A549 (cell line): ENCODE measurements around the gene EXOSC7. TPM values are rescaled to one million over a fixed set of nuclear protein-coding genes. Genes with fewer than 3 reads are reported as not detected.

ENCODE experiments used
- ATAC-seq, 2 experiments: fragments of 200-7000 bp in 1 of 2; fragments of >200 bp in 1 of 2; cut with Nextera tagmentation in 1 of 2; cut with Tn5 transposase in 1 of 2; 3 replicates each; pipeline versions ENCODE4 v1.8.0 to v1.9.1; 2018 to 2020; ENCODE audit warnings: mild to moderate bottlenecking in 1 of 2, moderate library complexity in 1 of 2
- CTCF ChIA-PET: fragments of 300-600 bp; sonication (Branson Sonifier 250); formaldehyde crosslinking; extraction: SDS; loops from one replicate; lab custom pipeline; 2021; ENCODE audit warnings: antibody characterized with exemption, inconsistent platforms; lab: Yijun Ruan, JAX
- POLR2A ChIA-PET: fragments of 350-600 bp; formaldehyde crosslinking; extraction: SDS; loops from one replicate; lab custom pipeline; 2021; ENCODE audit warnings: antibody characterized with exemption, inconsistent platforms; lab: Yijun Ruan, JAX
- DNase-seq, 2 experiments: peaks; one replicate each; pipeline versions ENCODE4 v3.0.0 to v3.0.0-alpha.2; 2011 to 2016; ENCODE audit warnings: low read depth in 1 of 2, low spot score in 1 of 2
- FAIRE-seq: peaks from 2 replicates; lab custom pipeline; 2011; peaks lifted over from hg19 to GRCh38; lab: Jason Lieb, UNC
- H3K27ac ChIP-seq, 2 experiments: fragments of >200 bp; sonication (Bioruptor Twin); formaldehyde crosslinking; 3 replicates each; pipeline ENCODE4 v1.5.1; 2016 to 2017
- H3K4me1 ChIP-seq: fragments of >200 bp; sonication (Bioruptor Twin); formaldehyde crosslinking; 3 replicates; pipeline ENCODE4 v1.6.1; 2016
- H3K4me2 ChIP-seq: fragments of >200 bp; sonication (Bioruptor Twin); formaldehyde crosslinking; 3 replicates; pipeline ENCODE4 v1.6.1; 2016
- H3K4me3 ChIP-seq: fragments of >200 bp; sonication (Bioruptor Twin); formaldehyde crosslinking; 3 replicates; pipeline ENCODE4 v1.5.1; 2016
- H3K9me3 ChIP-seq: fragments of >200 bp; sonication (Bioruptor Twin); formaldehyde crosslinking; 3 replicates; pipeline ENCODE4 v1.6.1; 2016
- BHLHE40 ChIP-seq: IDR thresholded peaks from 2 replicates; pipeline ENCODE4 v1.6.1; 2012; ENCODE audit warnings: low read depth, low read length, inconsistent platforms
- CHD4 ChIP-seq: fragments of 200-600 bp; sonication (generic); IDR thresholded peaks from 2 replicates; pipeline ENCODE4 v1.6.1; 2016; ENCODE audit warnings: antibody characterized with exemption, mild to moderate bottlenecking, borderline replicate concordance
- EHF ChIP-seq: fragments of 250-450 bp; sonication (Bioruptor Pico); IDR thresholded peaks from 2 replicates; pipeline ENCODE4 v1.5.0; 2020; ENCODE audit warnings: mild to moderate bottlenecking
- HDAC2 ChIP-seq: fragments of 200-600 bp; sonication (generic); IDR thresholded peaks from 2 replicates; pipeline ENCODE4 v1.6.1; 2016
- JUN ChIP-seq, 2 experiments: fragments of >200 bp; sonication (Bioruptor Twin); formaldehyde crosslinking; IDR thresholded peaks; 2 replicates in 1 of 2; 3 replicates in 1 of 2; pipeline ENCODE4 v1.6.1; 2016 to 2017
- MAFK ChIP-seq: fragments of 450-650 bp; IDR thresholded peaks from 2 replicates; pipeline ENCODE4 v1.6.1; 2014; ENCODE audit not compliant: partially characterized antibody
- NFE2L2 ChIP-seq: fragments of 150-350 bp; conservative IDR thresholded peaks from 2 replicates; pipeline ENCODE4 v1.6.1; 2014; ENCODE audit warnings: low read length
- NPAS2 ChIP-seq: fragments of 250-450 bp; sonication (Bioruptor Pico); IDR thresholded peaks from 2 replicates; pipeline ENCODE4 v1.8.0; 2022; ENCODE audit warnings: mild to moderate bottlenecking, moderate library complexity, borderline replicate concordance
- PHF8 ChIP-seq: fragments of 200-600 bp; sonication (generic); IDR thresholded peaks from 2 replicates; pipeline ENCODE4 v1.6.1; 2016; ENCODE audit warnings: low read depth, mild to moderate bottlenecking, antibody characterized with exemption, moderate library complexity, borderline replicate concordance
- POLR2AphosphoS2 ChIP-seq: conservative IDR thresholded peaks from 2 replicates; pipeline ENCODE4 v1.6.1; 2012; ENCODE audit warnings: low read length, improper control_type of control experiment, inconsistent platforms
- RAD21 ChIP-seq, 2 experiments: fragments of >200 bp in 1 of 2; sonication (Bioruptor Twin) in 1 of 2; formaldehyde crosslinking in 1 of 2; IDR thresholded peaks in 1 of 2; conservative IDR thresholded peaks in 1 of 2; 2 replicates in 1 of 2; 3 replicates in 1 of 2; pipeline ENCODE4 v1.6.1; 2012 to 2018; ENCODE audit warnings: inconsistent platforms in 1 of 2
- RCOR1 ChIP-seq: fragments of 150-350 bp; IDR thresholded peaks from 2 replicates; pipeline ENCODE4 v1.6.1; 2014; ENCODE audit warnings: antibody characterized with exemption, low read length, low read depth
- RNF2 ChIP-seq: fragments of 200-600 bp; sonication (generic); IDR thresholded peaks from 2 replicates; pipeline ENCODE4 v1.6.1; 2016; ENCODE audit warnings: low read depth, mild to moderate bottlenecking, antibody characterized with exemption, moderate library complexity, borderline replicate concordance
- SMC3 ChIP-seq: fragments of >200 bp; sonication (Bioruptor Twin); formaldehyde crosslinking; IDR thresholded peaks from 3 replicates; pipeline ENCODE4 v1.6.1; 2018; ENCODE audit warnings: inconsistent platforms
- SREBF2 ChIP-seq: fragments of 450-650 bp; IDR thresholded peaks from 2 replicates; pipeline ENCODE4 v1.6.1; 2014; ENCODE audit warnings: mild to moderate bottlenecking, moderate library complexity
- WGBS: methylation state at CpG from one replicate; pipeline ENCODE4 v1.1.6; 2017; ENCODE audit errors: missing lambda C conversion rate; 5-methylcytosine and 5-hydroxymethylcytosine counted together
- polyA plus RNA-seq, 4 experiments: library from polyadenylated mRNA; depleted of rRNA in 3 of 4; stranded (reverse); fragments of >200 nt; fragmentation: RNase III in 1 of 4; extraction: RNeasy Plus Mini Kit Qiagen cat#74134 plus additional on column Dnase treatment in 1 of 4; gene quantifications; 2 replicates in 3 of 4; 3 replicates in 1 of 4; pipeline ENCODE4 v1.2.3, GENCODE V29; 2011 to 2017
- TF ChIP-seq, protein P1 (sequence below): fragments of >200 bp; sonication (Bioruptor Twin); formaldehyde crosslinking; IDR thresholded peaks from 3 replicates; pipeline ENCODE4 v1.5.1; 2016
- TF ChIP-seq, protein P2 (sequence below): IDR thresholded peaks from 2 replicates; pipeline ENCODE4 v1.6.1; 2012
- TF ChIP-seq, protein P3 (sequence below): fragments of >200 bp; sonication (Bioruptor Twin); formaldehyde crosslinking; IDR thresholded peaks from 2 replicates; pipeline ENCODE4 v1.6.1; 2016
- TF ChIP-seq, protein P4 (sequence below): fragments of 450-650 bp; IDR thresholded peaks from 2 replicates; pipeline ENCODE4 v1.6.1; 2014; ENCODE audit warnings: antibody characterized with exemption
- TF ChIP-seq, protein P5 (sequence below): fragments of 250-450 bp; sonication (Bioruptor Pico); IDR thresholded peaks from 2 replicates; pipeline ENCODE4 v1.5.0; 2021; ENCODE audit warnings: mild to moderate bottlenecking, moderate library complexity, borderline replicate concordance
- TF ChIP-seq, protein P6 (sequence below): fragments of 200-600 bp; sonication (generic); IDR thresholded peaks from 2 replicates; pipeline ENCODE4 v1.6.1; 2016; ENCODE audit warnings: antibody characterized with exemption, mild to moderate bottlenecking, moderate library complexity

EXOSC7 gene
- polyA plus RNA-seq, 2 of the 4 experiments (the other 2 are of a cell fraction) = 59.1 to 68.4 TPM

DNA sequence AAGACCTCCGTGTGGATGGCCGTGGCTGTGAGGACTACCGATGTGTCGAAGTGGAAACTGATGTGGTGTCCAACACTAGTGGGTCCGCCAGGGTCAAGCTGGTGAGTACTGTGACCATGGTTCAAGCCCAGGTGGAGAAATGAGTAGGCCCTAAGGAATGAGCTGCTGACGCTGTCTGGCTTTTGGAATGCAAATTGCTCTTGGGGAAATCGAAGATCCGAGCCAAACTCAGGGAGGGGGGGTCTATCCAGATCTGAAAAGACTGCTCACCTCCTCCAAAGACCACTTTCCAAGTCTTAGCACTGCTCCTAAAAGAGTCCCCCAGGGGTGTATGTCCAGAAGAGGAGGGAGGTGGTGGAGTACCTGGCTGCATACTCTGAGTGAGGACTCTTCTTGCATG lies 13.1 kb downstream of the EXOSC7 start:
- ATAC-seq (no peak), DNase-seq (no peak), FAIRE-seq (no peak)
- TF ChIP-seq RCOR1 (no peak), JUN (IDR thresholded peaks at IDR 0.05) (no peak), SMC3 (no peak), PHF8 (no peak), SREBF2 (no peak), RAD21 (conservative IDR thresholded peaks at IDR 0.05 in 1 of 2, IDR thresholded peaks at IDR 0.05 in 1 of 2) (no peak), POLR2AphosphoS2 (no peak), CHD4 (no peak), EHF (CRISPR knock-in tag) (no peak), HDAC2 (no peak), BHLHE40 (no peak)
- TF ChIP-seq, protein P1, sequence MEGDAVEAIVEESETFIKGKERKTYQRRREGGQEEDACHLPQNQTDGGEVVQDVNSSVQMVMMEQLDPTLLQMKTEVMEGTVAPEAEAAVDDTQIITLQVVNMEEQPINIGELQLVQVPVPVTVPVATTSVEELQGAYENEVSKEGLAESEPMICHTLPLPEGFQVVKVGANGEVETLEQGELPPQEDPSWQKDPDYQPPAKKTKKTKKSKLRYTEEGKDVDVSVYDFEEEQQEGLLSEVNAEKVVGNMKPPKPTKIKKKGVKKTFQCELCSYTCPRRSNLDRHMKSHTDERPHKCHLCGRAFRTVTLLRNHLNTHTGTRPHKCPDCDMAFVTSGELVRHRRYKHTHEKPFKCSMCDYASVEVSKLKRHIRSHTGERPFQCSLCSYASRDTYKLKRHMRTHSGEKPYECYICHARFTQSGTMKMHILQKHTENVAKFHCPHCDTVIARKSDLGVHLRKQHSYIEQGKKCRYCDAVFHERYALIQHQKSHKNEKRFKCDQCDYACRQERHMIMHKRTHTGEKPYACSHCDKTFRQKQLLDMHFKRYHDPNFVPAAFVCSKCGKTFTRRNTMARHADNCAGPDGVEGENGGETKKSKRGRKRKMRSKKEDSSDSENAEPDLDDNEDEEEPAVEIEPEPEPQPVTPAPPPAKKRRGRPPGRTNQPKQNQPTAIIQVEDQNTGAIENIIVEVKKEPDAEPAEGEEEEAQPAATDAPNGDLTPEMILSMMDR = no peak
- TF ChIP-seq, protein P2, sequence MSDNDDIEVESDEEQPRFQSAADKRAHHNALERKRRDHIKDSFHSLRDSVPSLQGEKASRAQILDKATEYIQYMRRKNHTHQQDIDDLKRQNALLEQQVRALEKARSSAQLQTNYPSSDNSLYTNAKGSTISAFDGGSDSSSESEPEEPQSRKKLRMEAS = no peak
- 91% methylated on average over 8 of the region's 8 CpGs for WGBS
- no peaks in the 10 kb centered on the region for H3K9me3 ChIP-seq
- H3K4me2 ChIP-seq = no peak overlapping the region
- H3K4me3 ChIP-seq = no peak overlapping the region
- peaks cover 13% of the 10 kb centered on the region for H3K4me1 ChIP-seq
- CTCF ChIA-PET = no interaction called here
- no peak overlapping the region for H3K27ac ChIP-seq
- POLR2A ChIA-PET = no interaction called here

DNA sequence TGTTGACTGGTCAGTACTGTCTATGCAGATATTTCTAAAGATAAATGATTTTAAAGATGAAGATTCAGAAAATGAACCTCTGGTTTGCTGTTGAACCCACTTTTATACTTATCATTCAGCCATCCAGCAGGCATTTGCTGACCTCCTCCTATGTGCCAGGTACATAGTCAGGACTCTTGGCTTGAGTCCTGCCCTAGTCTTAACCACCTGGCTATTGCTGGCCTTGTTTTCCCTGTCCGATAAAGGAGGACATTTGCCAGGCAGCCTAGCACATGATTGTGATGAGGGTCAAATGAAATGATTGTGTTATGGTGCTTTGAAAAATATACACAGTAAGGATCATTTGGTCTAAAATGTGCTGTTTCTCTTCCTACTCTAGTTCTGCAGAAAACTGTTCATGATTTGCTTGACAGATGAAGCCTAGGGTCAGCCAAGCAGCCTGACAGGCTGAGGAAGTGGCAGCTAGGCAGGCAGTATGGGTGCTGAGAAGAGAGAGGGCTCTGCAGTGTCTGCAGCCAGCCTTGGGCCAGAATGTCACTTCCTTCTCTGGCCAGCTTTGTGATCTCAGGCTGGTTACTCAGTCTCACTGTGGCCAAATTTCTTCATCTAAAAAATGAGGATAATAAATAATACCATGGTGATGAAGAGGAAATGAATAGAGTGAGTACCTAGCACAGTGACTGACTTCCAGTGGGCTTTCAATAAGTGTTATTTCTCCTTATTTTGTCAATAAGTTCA lies 13.8 kb downstream of the EXOSC7 start:
- Histone ChIP-seq H3K4me1 (peaks cover 18% of the 10 kb centered on the region), H3K4me2 (no peak overlapping the region), H3K27ac (no peak overlapping the region), H3K4me3 (no peak overlapping the region), H3K9me3 (no peaks in the 10 kb centered on the region)
- ChIA-PET CTCF (no interaction called here), POLR2A (no interaction called here)
- no peak for DNase-seq
- FAIRE-seq = no peak
- WGBS = 100% methylated on average over 1 of the region's 1 CpG
- TF ChIP-seq, protein P3, sequence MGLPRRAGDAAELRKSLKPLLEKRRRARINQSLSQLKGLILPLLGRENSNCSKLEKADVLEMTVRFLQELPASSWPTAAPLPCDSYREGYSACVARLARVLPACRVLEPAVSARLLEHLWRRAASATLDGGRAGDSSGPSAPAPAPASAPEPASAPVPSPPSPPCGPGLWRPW = no peak
- TF ChIP-seq, protein P4, sequence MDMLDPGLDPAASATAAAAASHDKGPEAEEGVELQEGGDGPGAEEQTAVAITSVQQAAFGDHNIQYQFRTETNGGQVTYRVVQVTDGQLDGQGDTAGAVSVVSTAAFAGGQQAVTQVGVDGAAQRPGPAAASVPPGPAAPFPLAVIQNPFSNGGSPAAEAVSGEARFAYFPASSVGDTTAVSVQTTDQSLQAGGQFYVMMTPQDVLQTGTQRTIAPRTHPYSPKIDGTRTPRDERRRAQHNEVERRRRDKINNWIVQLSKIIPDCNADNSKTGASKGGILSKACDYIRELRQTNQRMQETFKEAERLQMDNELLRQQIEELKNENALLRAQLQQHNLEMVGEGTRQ = no peak
- TF ChIP-seq NPAS2 (CRISPR knock-in tag) = no peak
- TF ChIP-seq, protein P1 = no peak
- TF ChIP-seq, protein P5, sequence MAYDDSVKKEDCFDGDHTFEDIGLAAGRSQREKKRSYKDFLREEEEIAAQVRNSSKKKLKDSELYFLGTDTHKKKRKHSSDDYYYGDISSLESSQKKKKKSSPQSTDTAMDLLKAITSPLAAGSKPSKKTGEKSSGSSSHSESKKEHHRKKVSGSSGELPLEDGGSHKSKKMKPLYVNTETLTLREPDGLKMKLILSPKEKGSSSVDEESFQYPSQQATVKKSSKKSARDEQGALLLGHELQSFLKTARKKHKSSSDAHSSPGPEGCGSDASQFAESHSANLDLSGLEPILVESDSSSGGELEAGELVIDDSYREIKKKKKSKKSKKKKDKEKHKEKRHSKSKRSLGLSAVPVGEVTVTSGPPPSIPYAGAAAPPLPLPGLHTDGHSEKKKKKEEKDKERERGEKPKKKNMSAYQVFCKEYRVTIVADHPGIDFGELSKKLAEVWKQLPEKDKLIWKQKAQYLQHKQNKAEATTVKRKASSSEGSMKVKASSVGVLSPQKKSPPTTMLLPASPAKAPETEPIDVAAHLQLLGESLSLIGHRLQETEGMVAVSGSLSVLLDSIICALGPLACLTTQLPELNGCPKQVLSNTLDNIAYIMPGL = no peak
- no peak for TF ChIP-seq RNF2
- TF ChIP-seq, protein P6, sequence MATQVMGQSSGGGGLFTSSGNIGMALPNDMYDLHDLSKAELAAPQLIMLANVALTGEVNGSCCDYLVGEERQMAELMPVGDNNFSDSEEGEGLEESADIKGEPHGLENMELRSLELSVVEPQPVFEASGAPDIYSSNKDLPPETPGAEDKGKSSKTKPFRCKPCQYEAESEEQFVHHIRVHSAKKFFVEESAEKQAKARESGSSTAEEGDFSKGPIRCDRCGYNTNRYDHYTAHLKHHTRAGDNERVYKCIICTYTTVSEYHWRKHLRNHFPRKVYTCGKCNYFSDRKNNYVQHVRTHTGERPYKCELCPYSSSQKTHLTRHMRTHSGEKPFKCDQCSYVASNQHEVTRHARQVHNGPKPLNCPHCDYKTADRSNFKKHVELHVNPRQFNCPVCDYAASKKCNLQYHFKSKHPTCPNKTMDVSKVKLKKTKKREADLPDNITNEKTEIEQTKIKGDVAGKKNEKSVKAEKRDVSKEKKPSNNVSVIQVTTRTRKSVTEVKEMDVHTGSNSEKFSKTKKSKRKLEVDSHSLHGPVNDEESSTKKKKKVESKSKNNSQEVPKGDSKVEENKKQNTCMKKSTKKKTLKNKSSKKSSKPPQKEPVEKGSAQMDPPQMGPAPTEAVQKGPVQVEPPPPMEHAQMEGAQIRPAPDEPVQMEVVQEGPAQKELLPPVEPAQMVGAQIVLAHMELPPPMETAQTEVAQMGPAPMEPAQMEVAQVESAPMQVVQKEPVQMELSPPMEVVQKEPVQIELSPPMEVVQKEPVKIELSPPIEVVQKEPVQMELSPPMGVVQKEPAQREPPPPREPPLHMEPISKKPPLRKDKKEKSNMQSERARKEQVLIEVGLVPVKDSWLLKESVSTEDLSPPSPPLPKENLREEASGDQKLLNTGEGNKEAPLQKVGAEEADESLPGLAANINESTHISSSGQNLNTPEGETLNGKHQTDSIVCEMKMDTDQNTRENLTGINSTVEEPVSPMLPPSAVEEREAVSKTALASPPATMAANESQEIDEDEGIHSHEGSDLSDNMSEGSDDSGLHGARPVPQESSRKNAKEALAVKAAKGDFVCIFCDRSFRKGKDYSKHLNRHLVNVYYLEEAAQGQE = no peak
- no peak for TF ChIP-seq SREBF2
- TF ChIP-seq MAFK = no peak
- TF ChIP-seq NFE2L2 = no peak
- no peak for ATAC-seq
